A673 (cell line): Measurements from ENCODE around the gene ATG9A. TPM values are rescaled to one million over a fixed set of nuclear protein-coding genes. Genes with fewer than 3 reads are reported as not detected.

Experiments
- BruUV-seq: library from RNA; stranded (reverse); fragments of 400-500 nt; replicated peaks from 2 replicates; lab custom pipeline; 2021; lab: Mats Ljungman, UMichigan
- CTCF ChIA-PET: fragments of 300-600 bp; sonication (Branson Sonifier 250); formaldehyde crosslinking; loops from one replicate; lab custom pipeline; 2022; ENCODE audit warnings: antibody characterized with exemption; lab: Charles Lee
- POLR2A ChIA-PET: fragments of 300-600 bp; sonication (Branson Sonifier 250); formaldehyde crosslinking; loops from one replicate; lab custom pipeline; 2022; ENCODE audit warnings: antibody characterized with exemption; ENCODE audit not compliant: low non-redundant PET; lab: Charles Lee
- DNase-seq: peaks from one replicate; pipeline ENCODE4 v3.0.0-alpha.2; 2015; ENCODE audit warnings: low spot score
- H3K27ac ChIP-seq: fragments of 200-600 bp; sonication (generic); 2 replicates; pipeline ENCODE4 v1.5.1; 2016; ENCODE audit warnings: mixed run types, low read depth, mild to moderate bottlenecking, mixed read lengths, antibody characterized with exemption, low read length; ENCODE audit not compliant: poor library complexity, severe bottlenecking
- H3K27me3 ChIP-seq: fragments of 200-600 bp; sonication (generic); replicated peaks from 2 replicates; pipeline ENCODE4 v1.6.1; 2017; ENCODE audit warnings: mixed run types, low read depth, mild to moderate bottlenecking, mixed read lengths, antibody characterized with exemption, low read length; ENCODE audit not compliant: insufficient read depth, poor library complexity
- H3K36me3 ChIP-seq: fragments of 200-600 bp; sonication (generic); 2 replicates; pipeline ENCODE4 v1.6.1; 2016; ENCODE audit warnings: mixed run types, mild to moderate bottlenecking, mixed read lengths, antibody characterized with exemption, low read length; ENCODE audit not compliant: insufficient read depth, poor library complexity, severe bottlenecking
- H3K4me1 ChIP-seq: fragments of 200-600 bp; sonication (generic); 2 replicates; pipeline ENCODE4 v1.6.1; 2017; ENCODE audit warnings: mixed run types, mild to moderate bottlenecking, mixed read lengths, antibody characterized with exemption, low read length; ENCODE audit not compliant: insufficient read depth, poor library complexity, severe bottlenecking
- H3K4me3 ChIP-seq: fragments of 200-600 bp; sonication (generic); 2 replicates; pipeline ENCODE4 v1.5.1; 2016; ENCODE audit warnings: low read depth, mixed run types, mild to moderate bottlenecking, mixed read lengths, low read length; ENCODE audit not compliant: poor library complexity, severe bottlenecking
- H3K9me3 ChIP-seq: fragments of 200-600 bp; sonication (generic); 2 replicates; pipeline ENCODE4 v1.6.1; 2016; ENCODE audit warnings: mixed run types, low read depth, mild to moderate bottlenecking, mixed read lengths, antibody characterized with exemption, low read length; ENCODE audit not compliant: poor library complexity, severe bottlenecking
- EZH2 ChIP-seq: fragments of 200-600 bp; sonication (generic); IDR thresholded peaks from 2 replicates; pipeline ENCODE4 v1.6.1; 2017; ENCODE audit warnings: borderline replicate concordance, low read depth, mild to moderate bottlenecking, mixed read lengths, antibody characterized with exemption, low read length; ENCODE audit not compliant: poor library complexity, severe bottlenecking
- intact Hi-C: fragments of 100-400 bp; cut with micrococcal nuclease; formaldehyde crosslinking; loops from one replicate; pipeline ENCODE4 v1.10.0; 2022; ENCODE audit not compliant: unreplicated experiment
- total RNA-seq: library from RNA; stranded (reverse); gene quantifications from 2 replicates; pipeline ENCODE4 v1.2.3, GENCODE V29; 2021
- TF ChIP-seq, protein P1 (sequence below): fragments of 300-800, 200-600 bp; sonication (generic); conservative IDR thresholded peaks from 2 replicates; pipeline ENCODE4 v1.5.1; 2017; ENCODE audit warnings: low read depth, mild to moderate bottlenecking, antibody characterized with exemption, low read length, moderate library complexity, mixed read lengths

ATG9A gene
- total RNA-seq, 1 experiment from 2014 or later: 50.0 TPM

DNA sequence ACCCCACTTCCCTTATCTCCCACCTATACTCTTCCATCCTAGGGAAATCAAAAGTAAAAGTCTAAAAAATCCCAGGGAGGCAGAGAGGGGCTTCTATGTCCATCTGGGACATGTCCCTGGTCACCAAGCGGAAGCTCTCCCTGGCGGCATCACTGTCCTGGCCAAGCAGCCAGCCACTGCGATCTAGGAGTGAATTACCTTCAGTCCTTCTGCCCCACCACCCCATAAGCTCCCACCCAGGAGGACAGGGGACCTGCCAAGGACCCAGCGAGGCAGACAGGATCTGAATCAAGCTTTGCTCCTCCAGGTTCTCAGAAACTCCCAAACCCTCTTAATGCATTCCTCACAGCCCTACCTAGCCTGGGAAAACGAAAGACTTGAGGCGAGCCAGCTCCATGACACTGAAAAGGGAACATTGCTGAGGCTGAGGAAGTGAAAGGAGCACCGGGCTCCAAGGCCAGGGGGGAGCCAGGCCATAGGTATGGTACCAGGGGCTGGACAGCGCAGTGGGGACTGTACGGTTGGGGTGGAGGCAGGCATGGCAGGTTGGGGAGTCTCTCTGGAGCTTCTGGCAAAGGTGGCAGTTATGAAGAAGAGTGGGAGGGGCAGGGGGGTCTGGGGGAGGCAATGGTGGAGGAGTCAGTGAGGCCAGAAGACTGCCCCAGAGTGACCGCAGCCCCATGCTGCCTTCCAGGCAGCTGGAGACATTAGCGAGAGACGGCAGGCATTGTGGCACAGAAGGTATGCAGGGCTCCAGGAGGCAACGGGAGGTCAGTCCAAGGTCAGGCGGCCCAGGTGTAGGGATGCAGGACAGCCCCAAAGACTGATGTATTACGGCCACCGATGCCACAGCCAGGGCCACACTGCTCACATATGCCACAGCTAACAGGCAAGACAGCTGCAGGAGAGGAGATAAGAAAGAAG is 56.9 kb downstream of the ATG9A start:
- BruUV-seq: no TSS peak
- Histone ChIP-seq H3K4me3 (no peak overlapping the region), H3K27me3 (no peaks in the 10 kb centered on the region), H3K36me3 (no peaks in the 10 kb centered on the region), H3K27ac (no peak overlapping the region), H3K9me3 (no peaks in the 10 kb centered on the region), H3K4me1 (no peaks in the 10 kb centered on the region)
- intact Hi-C loops: no loop called here
- ChIA-PET POLR2A (no interaction called here), CTCF (interaction anchor here (0.6 to 1.6 kb wide), 4 partner anchors 39 to 123 kb away, joined by 3 to 7 read pairs (median 6); partner anchors contain the start of gene TUBA4B)
- TF ChIP-seq, protein P1, sequence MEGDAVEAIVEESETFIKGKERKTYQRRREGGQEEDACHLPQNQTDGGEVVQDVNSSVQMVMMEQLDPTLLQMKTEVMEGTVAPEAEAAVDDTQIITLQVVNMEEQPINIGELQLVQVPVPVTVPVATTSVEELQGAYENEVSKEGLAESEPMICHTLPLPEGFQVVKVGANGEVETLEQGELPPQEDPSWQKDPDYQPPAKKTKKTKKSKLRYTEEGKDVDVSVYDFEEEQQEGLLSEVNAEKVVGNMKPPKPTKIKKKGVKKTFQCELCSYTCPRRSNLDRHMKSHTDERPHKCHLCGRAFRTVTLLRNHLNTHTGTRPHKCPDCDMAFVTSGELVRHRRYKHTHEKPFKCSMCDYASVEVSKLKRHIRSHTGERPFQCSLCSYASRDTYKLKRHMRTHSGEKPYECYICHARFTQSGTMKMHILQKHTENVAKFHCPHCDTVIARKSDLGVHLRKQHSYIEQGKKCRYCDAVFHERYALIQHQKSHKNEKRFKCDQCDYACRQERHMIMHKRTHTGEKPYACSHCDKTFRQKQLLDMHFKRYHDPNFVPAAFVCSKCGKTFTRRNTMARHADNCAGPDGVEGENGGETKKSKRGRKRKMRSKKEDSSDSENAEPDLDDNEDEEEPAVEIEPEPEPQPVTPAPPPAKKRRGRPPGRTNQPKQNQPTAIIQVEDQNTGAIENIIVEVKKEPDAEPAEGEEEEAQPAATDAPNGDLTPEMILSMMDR: no peak
- no peak for TF ChIP-seq EZH2
- DNase-seq: no peak

DNA sequence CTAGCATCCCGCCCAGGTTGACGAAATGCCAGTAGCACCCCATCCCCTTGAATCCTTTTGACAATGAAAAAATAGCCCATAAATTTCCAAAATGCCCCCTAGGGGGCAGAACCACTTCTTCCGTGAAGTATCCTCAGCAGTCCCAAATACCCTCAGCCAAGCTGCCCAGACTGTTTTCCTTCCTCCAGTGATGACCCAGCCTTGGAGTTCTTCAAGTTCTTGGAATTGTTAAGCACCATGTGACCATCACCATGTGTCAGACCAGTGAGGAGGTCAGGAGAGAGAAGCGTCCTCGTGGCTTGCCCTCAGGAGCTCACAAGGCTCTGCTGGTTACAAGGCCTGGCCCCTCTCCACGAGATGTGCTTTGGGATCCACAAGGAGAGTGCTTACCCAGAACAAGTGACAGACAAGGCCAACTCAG is 58.2 kb downstream of the ATG9A start:
- Histone ChIP-seq H3K4me1 (no peaks in the 10 kb centered on the region), H3K4me3 (no peak overlapping the region), H3K27ac (no peak overlapping the region), H3K36me3 (no peaks in the 10 kb centered on the region), H3K27me3 (no peaks in the 10 kb centered on the region), H3K9me3 (no peaks in the 10 kb centered on the region)
- no TSS peak for BruUV-seq
- intact Hi-C loops: no loop called here
- peak; percentile 63 for DNase-seq
- ChIA-PET CTCF (interaction anchor here (0.7 to 1.6 kb wide), 3 partner anchors 13 to 124 kb away, joined by 5 to 7 read pairs (median 6); no protein-coding TSS in a partner anchor), POLR2A (interaction anchor here (0.6 kb wide), 1 partner anchor 107 kb away, joined by 3 read pairs; no protein-coding TSS in a partner anchor)
- TF ChIP-seq, protein P1: peak; percentile 72
- no peak for TF ChIP-seq EZH2

DNA sequence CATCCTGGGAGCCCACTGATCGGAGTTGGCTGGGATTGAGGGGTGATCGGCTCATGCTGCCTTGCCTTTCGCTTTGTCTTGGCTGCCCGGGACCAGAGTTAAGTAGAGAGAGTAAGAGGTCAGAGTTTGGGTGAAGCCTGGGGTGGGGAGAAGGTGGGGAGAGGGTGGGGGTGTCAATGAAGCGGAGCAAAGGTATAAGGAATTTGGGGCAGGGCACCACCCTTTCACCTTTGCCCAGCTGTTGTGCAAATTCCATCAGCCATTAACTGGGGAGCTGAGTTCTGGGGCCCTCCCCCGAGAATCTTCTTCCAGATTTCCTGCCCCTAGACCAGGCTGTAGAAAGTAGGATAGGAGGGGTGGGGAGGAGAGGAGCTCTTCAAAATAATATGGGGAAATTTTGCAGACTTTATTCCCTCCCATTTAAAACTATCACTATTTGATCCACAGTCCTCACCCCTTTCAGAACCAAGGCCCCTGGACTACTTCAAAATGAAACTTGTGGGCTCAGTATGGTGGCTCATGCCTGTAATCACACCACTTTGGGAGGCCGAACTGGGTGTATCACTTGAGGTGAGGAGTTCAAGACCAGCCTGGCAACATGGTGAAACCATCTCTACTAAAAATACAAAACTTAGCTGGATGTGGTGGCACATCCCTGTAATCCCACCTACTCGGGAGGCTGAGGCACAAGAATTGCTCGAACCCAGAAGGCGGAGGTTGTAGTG is 59.3 kb downstream of the ATG9A start, which contains the start of gene SLC23A3:
Gene SLC23A3, minus strand, starts transcription at position 100 of the 725 bp plus-strand sequence. Its CDS starts 45 bp downstream, at position 55.
- POLR2A ChIA-PET: no interaction called here
- intact Hi-C loops: no loop called here
- Histone ChIP-seq H3K27ac (no peak within 1 kb of the TSS), H3K9me3 (no peaks in the 10 kb centered on the region), H3K4me1 (no peaks in the 10 kb centered on the region), H3K36me3 (no peaks in the 10 kb centered on the region), H3K27me3 (no peaks in the 10 kb centered on the region), H3K4me3 (no peak within 1 kb of the TSS)
- CTCF ChIA-PET: no interaction called here
- no peak for TF ChIP-seq EZH2
- TF ChIP-seq, protein P1: no peak
- no TSS peak for BruUV-seq
- no peak for DNase-seq
